Measurements from ENCODE around the gene DUSP15.

The DUSP15 gene

GRCh38 chr20:31890646-31891045 lies 20.3 kb upstream of the DUSP15 start:
- no peak for DNase-seq

- DNase-seq = no peak
These were observed 13.5 kb upstream of the DUSP15 start for GRCh38 chr20:31883829-31884228.

- DNase-seq = no peak
These were observed 11.6 kb upstream of the DUSP15 start for GRCh38 chr20:31881945-31882344.

GRCh38 chr20:31879143-31879987 lies 9.0 kb upstream of the DUSP15 start:
- peak; percentile 62 for DNase-seq

GRCh38 chr20:31877684-31878083 lies 7.4 kb upstream of the DUSP15 start:
- no peak for DNase-seq

GRCh38 chr20:31875671-31876070 lies 5.3 kb upstream of the DUSP15 start:
- DNase-seq = no peak

GRCh38 chr20:31872406-31872805 lies 2.1 kb upstream of the DUSP15 start:
- no peak for DNase-seq

- no peak for DNase-seq
These were observed 1.3 kb upstream of the DUSP15 start for GRCh38 chr20:31871618-31871954.

- DNase-seq = no peak
These were observed 645 bp upstream of the DUSP15 start for GRCh38 chr20:31870726-31871617.

- DNase-seq = no peak
These were observed 720 bp downstream of the DUSP15 start for GRCh38 chr20:31869673-31869941.

- DNase-seq = no peak
These were observed 1.3 kb downstream of the DUSP15 start for GRCh38 chr20:31868853-31869672.

- no peak for DNase-seq
These were observed 4.1 kb downstream of the DUSP15 start for GRCh38 chr20:31866221-31866620.

- no peak for DNase-seq
These were observed 5.6 kb downstream of the DUSP15 start for GRCh38 chr20:31864521-31865400.

GRCh38 chr20:31863296-31864085 lies 6.8 kb downstream of the DUSP15 start:
- DNase-seq = no peak

GRCh38 chr20:31862506-31862905 lies 7.8 kb downstream of the DUSP15 start:
- DNase-seq = no peak

- DNase-seq = no peak
These were observed 8.2 kb downstream of the DUSP15 start for GRCh38 chr20:31862157-31862470.

GRCh38 chr20:31861385-31862156 lies 8.8 kb downstream of the DUSP15 start:
- DNase-seq = peak; percentile 48

- DNase-seq = no peak
These were observed 9.3 kb downstream of the DUSP15 start for GRCh38 chr20:31861135-31861384.

GRCh38 chr20:31860390-31861134 lies 9.8 kb downstream of the DUSP15 start:
- no peak for DNase-seq

GRCh38 chr20:31859998-31860380 lies 10.3 kb downstream of the DUSP15 start:
- no peak for DNase-seq

Measured in activated CD4-positive, alpha-beta T cell treated with anti-CD3 and anti-CD28 coated beads for 1 hour (primary cell).